Fibroblast of mammary gland (primary cell): Measurements from ENCODE around the gene PAFAH1B2.
A peak's percentile ranks its signal among the peaks of the same experiment; 100 is the strongest.

ENCODE experiments used
- DNase-seq: peaks from one replicate; pipeline ENCODE4 v3.0.0-alpha.2; 2010; ENCODE audit warnings: low read depth
- H3K4me3 ChIP-seq: 2 replicates; pipeline ENCODE4 v1.5.1; 2011; ENCODE audit warnings: low read depth, mild to moderate bottlenecking, low read length, moderate library complexity; ENCODE audit not compliant: control insufficient read depth
- CTCF ChIP-seq: conservative IDR thresholded peaks from 2 replicates; pipeline ENCODE4 v1.5.1; 2011; ENCODE audit warnings: low read depth, low read length, inconsistent platforms; ENCODE audit not compliant: control insufficient read depth, insufficient read depth

Gene PAFAH1B2

GRCh38 chr11:117178210-117179034 lies 34.3 kb downstream of the PAFAH1B2 start, which contains the start of gene SIDT2:
TSS of gene SIDT2 (plus strand) at chr11:117178743. CDS start at chr11:117179264, 521 bp downstream.
- peak; percentile 87 for DNase-seq
- peak within 1 kb of the TSS; percentile 73 for H3K4me3 ChIP-seq
- no peak for TF ChIP-seq CTCF

DNA sequence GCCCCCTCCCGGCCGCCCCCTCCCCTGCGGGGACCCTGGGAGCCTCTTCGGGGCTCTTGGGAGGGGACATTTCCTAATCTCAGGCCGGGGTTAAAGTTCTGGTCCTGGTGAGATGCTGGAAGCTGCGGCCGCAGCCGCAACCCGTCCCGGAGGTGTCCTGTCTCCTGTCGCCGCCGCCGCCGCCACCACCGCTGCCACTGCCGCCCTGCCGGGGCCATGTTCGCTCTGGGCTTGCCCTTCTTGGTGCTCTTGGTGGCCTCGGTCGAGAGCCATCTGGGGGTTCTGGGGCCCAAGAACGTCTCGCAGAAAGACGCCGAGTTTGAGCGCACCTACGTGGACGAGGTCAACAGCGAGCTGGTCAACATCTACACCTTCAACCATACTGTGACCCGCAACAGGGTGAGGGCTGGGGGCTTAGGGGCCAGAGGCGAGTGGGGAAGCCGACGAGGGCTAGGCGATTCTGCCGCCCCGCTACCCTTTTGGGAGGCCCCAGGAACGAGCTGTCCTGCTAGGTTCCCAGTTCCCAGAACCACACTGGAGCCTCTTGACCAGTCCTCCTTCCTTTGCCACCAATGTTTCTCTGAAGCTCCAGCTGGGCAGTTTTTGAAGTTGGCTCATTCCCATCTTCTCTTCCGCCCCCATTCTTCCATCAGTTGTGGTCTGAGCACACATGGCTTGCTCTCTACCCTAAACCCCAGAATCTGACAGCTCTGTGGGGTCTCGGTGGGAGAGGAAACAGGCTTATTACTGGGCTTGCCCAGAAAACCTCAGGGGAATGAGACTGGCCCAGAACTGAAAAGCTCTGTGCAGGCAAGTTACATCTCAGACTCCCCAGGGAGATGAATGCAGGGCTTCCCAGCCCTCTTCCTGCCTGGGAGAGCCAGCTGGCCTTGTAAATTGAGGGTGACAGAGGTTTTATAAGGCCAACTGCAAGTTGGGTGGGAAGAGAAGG lies 35.2 kb downstream of the PAFAH1B2 start:
- H3K4me3 ChIP-seq: peak overlapping the region; percentile 73
- no peak for TF ChIP-seq CTCF
- DNase-seq: peak; percentile 57

- no peak for TF ChIP-seq CTCF
- DNase-seq: no peak
- H3K4me3 ChIP-seq: peak overlapping the region; percentile 73
These were observed 35.9 kb downstream of the PAFAH1B2 start for GRCh38 chr11:117180020-117180419.

- TF ChIP-seq CTCF: peak; percentile 89
- H3K4me3 ChIP-seq: no peak overlapping the region
- peak; percentile 82 for DNase-seq
These were observed 36.8 kb downstream of the PAFAH1B2 start for GRCh38 chr11:117180661-117181585.

DNA sequence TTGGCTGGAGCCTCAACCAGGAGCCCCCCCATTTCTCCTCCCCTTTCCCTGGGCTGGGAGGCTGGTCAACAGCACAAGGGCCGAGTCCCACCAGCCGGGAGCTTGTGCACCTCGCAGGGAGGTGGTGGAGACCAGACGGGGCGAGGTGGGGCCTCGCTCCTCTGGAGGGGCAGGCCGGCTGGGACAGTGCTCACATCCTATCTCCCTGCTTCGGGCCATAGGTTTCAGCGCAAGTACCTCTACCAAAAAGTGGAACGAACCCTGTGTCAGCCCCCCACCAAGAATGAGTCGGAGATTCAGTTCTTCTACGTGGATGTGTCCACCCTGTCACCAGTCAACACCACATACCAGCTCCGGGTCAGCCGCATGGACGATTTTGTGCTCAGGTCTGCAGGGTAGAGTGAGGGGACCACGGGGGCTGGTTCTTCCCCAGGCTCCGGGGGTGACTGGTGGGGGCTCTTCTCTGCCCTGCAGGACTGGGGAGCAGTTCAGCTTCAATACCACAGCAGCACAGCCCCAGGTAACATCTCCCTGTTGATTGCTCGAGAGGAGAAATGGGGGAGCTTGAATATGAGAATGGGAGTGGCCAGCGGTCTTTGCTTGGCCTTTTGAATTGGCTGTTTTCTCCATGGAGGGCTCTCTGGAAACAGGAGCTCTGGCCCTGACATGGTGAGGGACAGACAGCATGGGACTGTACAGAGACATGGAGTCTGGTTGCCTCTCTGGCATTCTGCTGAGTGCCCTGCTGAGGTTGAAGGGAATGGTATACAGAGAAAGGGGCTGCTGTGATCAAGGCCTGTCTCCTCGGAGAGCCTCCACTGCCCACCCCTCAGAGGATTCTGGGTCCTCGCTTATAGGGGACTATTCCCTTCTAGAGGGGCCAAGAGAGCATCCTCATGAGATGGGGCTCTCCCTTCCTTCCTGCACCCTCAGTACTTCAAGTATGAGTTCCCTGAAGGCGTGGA lies 37.8 kb downstream of the PAFAH1B2 start:
- H3K4me3 ChIP-seq: no peak overlapping the region
- TF ChIP-seq CTCF: no peak
- DNase-seq: no peak
